GM12878 (cell line): ENCODE measurements around the gene NUP54. TPM values are rescaled to one million over a fixed set of nuclear protein-coding genes. Genes with fewer than 3 reads are reported as not detected.

Source experiments
- ATAC-seq: fragments of 200-7000 bp; cut with Tn5 transposase; 3 replicates; pipeline ENCODE4 v1.9.1; 2020; ENCODE audit warnings: mild to moderate bottlenecking, moderate library complexity
- BruUV-seq: library from RNA; stranded (reverse); fragments of 400-500 nt; replicated peaks from 2 replicates; lab custom pipeline; 2021; lab: Mats Ljungman, UMichigan
- CTCF ChIA-PET: fragments of 300-600 bp; sonication (Branson Sonifier 250); formaldehyde crosslinking; extraction: SDS; loops from one replicate; lab custom pipeline; 2021; ENCODE audit warnings: inconsistent platforms; lab: Yijun Ruan, JAX
- POLR2A ChIA-PET: fragments of 350-600 bp; formaldehyde crosslinking; extraction: SDS; loops from one replicate; lab custom pipeline; 2021; ENCODE audit warnings: inconsistent platforms; lab: Charles Lee
- RAD21 ChIA-PET: fragments of 300-600 bp; sonication (Branson Sonifier 250); formaldehyde crosslinking; loops from one replicate; lab custom pipeline; 2023; ENCODE audit warnings: antibody characterized with exemption; ENCODE audit not compliant: unreplicated experiment; lab: Charles Lee
- SMC1A ChIA-PET: fragments of 300-600 bp; sonication (Branson Sonifier 250); formaldehyde crosslinking; loops from one replicate; lab custom pipeline; 2023; ENCODE audit not compliant: unreplicated experiment, uncharacterized antibody; lab: Charles Lee
- DNase-seq: peaks from one replicate; pipeline ENCODE4 v3.0.0-alpha.2; 2011; ENCODE audit warnings: low read depth, low spot score
- FAIRE-seq: peaks from 3 replicates; lab custom pipeline; 2011; peaks lifted over from hg19 to GRCh38; lab: Jason Lieb, UNC
- H2AFZ ChIP-seq: 2 replicates; pipeline ENCODE4 v1.6.0; 2011; ENCODE audit warnings: low read depth, low read length, control low read depth; ENCODE audit not compliant: control insufficient read depth
- H3K27ac ChIP-seq: 2 replicates; pipeline ENCODE4 v1.5.1; 2011; ENCODE audit warnings: control low read depth; ENCODE audit not compliant: control insufficient read depth, insufficient read depth
- H3K27me3 ChIP-seq, 2 experiments: replicated peaks in 1 of 2; 2 replicates each; pipeline versions ENCODE4 v1.6.0 to v1.6.1; 2011; ENCODE audit warnings: low read length in 1 of 2; ENCODE audit not compliant: control insufficient read depth in 2 of 2, insufficient read depth in 2 of 2
- H3K36me3 ChIP-seq, 2 experiments: 2 replicates each; pipeline ENCODE4 v1.5.1; 2011; ENCODE audit warnings: low read length in 1 of 2; ENCODE audit not compliant: control insufficient read depth in 2 of 2, insufficient read depth in 2 of 2
- H3K4me1 ChIP-seq: 2 replicates; pipeline ENCODE4 v1.6.1; 2011; ENCODE audit warnings: mild to moderate bottlenecking, low read length, moderate library complexity, mixed read lengths; ENCODE audit not compliant: control insufficient read depth, insufficient read depth
- H3K4me2 ChIP-seq: 2 replicates; pipeline ENCODE4 v1.6.0; 2011; ENCODE audit warnings: control low read depth; ENCODE audit not compliant: control insufficient read depth, insufficient read depth
- H3K4me3 ChIP-seq: fragments of 200-600 bp; sonication (generic); 2 replicates; pipeline ENCODE4 v1.5.1; 2016
- H3K79me2 ChIP-seq: 2 replicates; pipeline ENCODE4 v1.6.0; 2011; ENCODE audit warnings: low read length; ENCODE audit not compliant: control insufficient read depth, insufficient read depth
- H3K9ac ChIP-seq: 2 replicates; pipeline ENCODE4 v1.8.0; 2011; ENCODE audit warnings: low read length, control low read depth, mixed read lengths; ENCODE audit not compliant: control insufficient read depth, insufficient read depth
- H3K9me3 ChIP-seq: replicated peaks from 3 replicates; pipeline ENCODE4 v1.5.1; 2011; ENCODE audit warnings: mild to moderate bottlenecking, low read length; ENCODE audit not compliant: control insufficient read depth, insufficient read depth
- H4K20me1 ChIP-seq: 2 replicates; pipeline ENCODE4 v1.6.0; 2011; ENCODE audit not compliant: control insufficient read depth, insufficient read depth
- ATF2 ChIP-seq: IDR thresholded peaks from 2 replicates; pipeline ENCODE4 v1.6.1; 2012; ENCODE audit warnings: low read length, inconsistent platforms
- EED ChIP-seq: sonication (generic); IDR thresholded peaks from 2 replicates; pipeline ENCODE4 v1.6.1; 2016; ENCODE audit warnings: antibody characterized with exemption, low read depth
- FOS ChIP-seq: IDR thresholded peaks from 3 replicates; pipeline ENCODE4 v1.6.1; 2011; ENCODE audit warnings: borderline replicate concordance; ENCODE audit not compliant: insufficient read length; ENCODE audit errors: extremely low read depth
- FOXM1 ChIP-seq: IDR thresholded peaks from 2 replicates; pipeline ENCODE4 v1.6.1; 2012; ENCODE audit warnings: low read depth, mild to moderate bottlenecking, inconsistent platforms, low read length, moderate library complexity
- MXI1 ChIP-seq: fragments of 150-350 bp; IDR thresholded peaks from 2 replicates; pipeline ENCODE4 v1.6.1; 2011; ENCODE audit warnings: low read depth, mild to moderate bottlenecking, inconsistent platforms, low read length, improper control_type of control experiment
- NKRF ChIP-seq: fragments of 450-650 bp; conservative IDR thresholded peaks from 2 replicates; pipeline ENCODE4 v1.6.1; 2017; ENCODE audit warnings: mild to moderate bottlenecking, moderate library complexity
- NR2C1 ChIP-seq: fragments of 450-650 bp; IDR thresholded peaks from 2 replicates; pipeline ENCODE4 v1.6.1; 2017; ENCODE audit warnings: antibody characterized with exemption, mild to moderate bottlenecking, moderate library complexity
- PAX5 ChIP-seq: IDR thresholded peaks from 2 replicates; pipeline ENCODE4 v1.6.1; 2011; ENCODE audit warnings: low read depth, low read length, borderline replicate concordance
- RCOR1 ChIP-seq: conservative IDR thresholded peaks from 2 replicates; pipeline ENCODE4 v1.6.1; 2012; ENCODE audit warnings: low read depth, low read length, improper control_type of control experiment
- RELB ChIP-seq: fragments of 450-650 bp; IDR thresholded peaks from 2 replicates; pipeline ENCODE4 v1.6.1; 2017; ENCODE audit warnings: low read depth, mild to moderate bottlenecking, moderate library complexity
- WGBS: methylation state at CpG from one replicate; pipeline ENCODE4 v1.1.6; 2016; ENCODE audit warnings: low lambda C conversion rate; ENCODE audit not compliant: insufficient replicate concordance, insufficient coverage; ENCODE audit errors: missing lambda C conversion rate; 5-methylcytosine and 5-hydroxymethylcytosine counted together
- in situ Hi-C: fragments of 300-500 bp; cut with MboI; formaldehyde crosslinking; loops from 9 replicates; pipeline ENCODE4 v1.14.3; 2018; ENCODE audit warnings: mixed read lengths
- intact Hi-C: fragments of 100-400 bp; cut with micrococcal nuclease; formaldehyde crosslinking; loops from one replicate; pipeline ENCODE4 v1.14.2; 2022; ENCODE audit not compliant: unreplicated experiment
- polyA plus RNA-seq, 11 experiments: library from polyadenylated mRNA; depleted of rRNA in 4 of 11; unstranded in 6 of 11; stranded (reverse) in 5 of 11; fragments of >200 nt; fragmentation: Nextera tagmentation in 4 of 11; fragmentation: Illumina TruSeq in 1 of 11; extraction: Ambion mirVana in 4 of 11; extraction: Trizol in 1 of 11; gene quantifications; 1 replicate in 1 of 11; 2 replicates in 10 of 11; pipeline versions ENCODE4 v1.2.1 to v1.2.3, GENCODE V29; 2011 to 2016; ENCODE audit warnings: inconsistent platforms in 2 of 11, missing spikeins in 2 of 11, low read depth in 1 of 11
- total RNA-seq, 4 experiments: library from RNA; depleted of rRNA in 3 of 4; stranded (reverse); fragments of >200 nt in 3 of 4; fragmentation: Illumina TruSeq in 1 of 4; extraction: Trizol in 1 of 4; gene quantifications; 2 replicates each; pipeline versions ENCODE4 v1.2.1 to v1.2.3, GENCODE V29; 2013 to 2021

The NUP54 gene
- total and polyA plus RNA-seq, 10 of the 15 experiments (the other 5 are each of a cell fraction or from before 2014, with no cell fraction given) = 17.5 to 69.0 (median 42.3) TPM

- TF ChIP-seq RELB = no peak
- TF ChIP-seq NKRF = no peak
Measured at GRCh38 chr4:76144546-76144945, 3.7 kb downstream of the NUP54 start (continued).

GRCh38 chr4:76141241-76141640, 7.0 kb downstream of the NUP54 start:
- RAD21 ChIA-PET = no interaction called here
- H3K4me3 ChIP-seq = no peak overlapping the region
- peaks cover 28% of the 10 kb centered on the region for H3K79me2 ChIP-seq
- no peak for FAIRE-seq
- TF ChIP-seq FOS (no peak), PAX5 (no peak), FOXM1 (no peak), EED (no peak), NR2C1 (no peak), MXI1 (no peak), RCOR1 (no peak), ATF2 (no peak)
- intact Hi-C loops = no loop called here
- H3K9me3 ChIP-seq = no peaks in the 10 kb centered on the region
- H3K27ac ChIP-seq = no peak overlapping the region
- H3K9ac ChIP-seq = no peak overlapping the region
- DNase-seq = no peak
- no peaks in the 10 kb centered on the region for H3K4me1 ChIP-seq
- SMC1A ChIA-PET = interaction anchor here (1.3 kb wide), 1 partner anchor 32 kb away, joined by 3 read pairs; no protein-coding TSS in a partner anchor
- no peaks in the 10 kb centered on the region for H3K27me3 ChIP-seq
- H4K20me1 ChIP-seq = no peaks in the 10 kb centered on the region
- CTCF ChIA-PET = no interaction called here
- H3K4me2 ChIP-seq = no peak overlapping the region
- no peak for ATAC-seq
- H2AFZ ChIP-seq = no peak overlapping the region
- in situ Hi-C loops = no loop called here
- WGBS = 94% methylated on average over 3 of the region's 3 CpGs
- no TSS peak for BruUV-seq
- H3K36me3 ChIP-seq = peaks cover 0 to 20% of the 10 kb centered on the region in 2 experiments
- POLR2A ChIA-PET = no interaction called here
